ENCODE results near the gene EIF4E2.

EIF4E2 gene

GRCh38 chr2:232533944-232534710 is 16.4 kb upstream of the EIF4E2 start:
- DNase-seq (ENCODE audit: low read depth), result no peak
- no peak overlapping the region for H3K4me3 ChIP-seq (ENCODE audit: low read depth, low read length)
- TF ChIP-seq CTCF (IDR thresholded peaks at IDR 0.05; ENCODE audit: low read depth, low read length), result no peak
- no peak for TF ChIP-seq MYC (IDR thresholded peaks at IDR 0.05; ENCODE audit: low read depth, low read length)
- no peak for TF ChIP-seq POLR2A (IDR thresholded peaks at IDR 0.05; ENCODE audit: extremely low read depth, insufficient read length)
- TF ChIP-seq, protein P1, sequence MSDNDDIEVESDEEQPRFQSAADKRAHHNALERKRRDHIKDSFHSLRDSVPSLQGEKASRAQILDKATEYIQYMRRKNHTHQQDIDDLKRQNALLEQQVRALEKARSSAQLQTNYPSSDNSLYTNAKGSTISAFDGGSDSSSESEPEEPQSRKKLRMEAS (IDR thresholded peaks at IDR 0.05; ENCODE audit: low read depth, low read length), result no peak

- TF ChIP-seq POLR2A (IDR thresholded peaks at IDR 0.05; ENCODE audit: extremely low read depth, insufficient read length) (no peak), CTCF (IDR thresholded peaks at IDR 0.05; ENCODE audit: low read depth, low read length) (no peak), MYC (IDR thresholded peaks at IDR 0.05; ENCODE audit: low read depth, low read length) (no peak)
- TF ChIP-seq, protein P1 (IDR thresholded peaks at IDR 0.05; ENCODE audit: low read depth, low read length), result no peak
- DNase-seq (ENCODE audit: low read depth), result no peak
- no peak overlapping the region for H3K4me3 ChIP-seq (ENCODE audit: low read depth, low read length)
Measured at GRCh38 chr2:232534940-232535651, 15.4 kb upstream of the EIF4E2 start.

DNA sequence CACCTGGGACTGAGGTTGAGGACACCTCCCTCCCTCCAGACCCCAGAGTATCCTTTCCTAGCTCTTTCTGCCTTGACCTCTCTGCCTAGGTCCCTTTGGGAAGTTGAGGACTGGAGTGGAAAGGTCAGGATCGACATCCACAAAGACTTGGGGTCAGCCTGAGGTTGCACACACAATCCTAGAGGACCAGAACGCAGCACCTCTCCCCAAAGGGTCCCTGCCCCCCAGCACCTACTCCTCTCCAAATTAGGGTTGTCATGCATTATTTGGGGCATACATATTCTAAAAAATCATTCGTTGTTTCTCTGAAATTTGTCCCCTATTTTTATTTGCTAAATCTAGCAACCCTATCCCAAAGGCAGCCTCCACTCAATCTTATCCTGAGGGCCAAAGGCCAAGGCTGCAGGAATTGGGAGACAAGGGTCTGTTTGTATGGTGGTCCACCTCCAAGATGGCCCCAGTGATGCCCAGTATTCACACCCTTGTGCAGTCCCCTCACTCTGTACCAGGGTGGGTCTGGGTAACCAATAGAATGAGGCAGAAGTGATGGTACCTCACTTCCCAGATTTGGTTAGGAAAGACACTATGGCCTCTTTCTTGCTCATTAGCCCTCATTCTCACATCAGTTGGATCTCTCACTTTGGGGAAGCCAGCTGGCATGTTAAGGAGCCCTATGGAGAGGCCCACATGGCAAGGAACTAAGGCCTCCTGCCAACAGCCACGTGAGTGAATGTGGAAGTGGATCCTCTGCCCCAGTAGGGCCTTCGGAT is 14.5 kb upstream of the EIF4E2 start:
- H3K4me3 ChIP-seq (ENCODE audit: low read depth, low read length), result no peak overlapping the region
- TF ChIP-seq CTCF (IDR thresholded peaks at IDR 0.05; ENCODE audit: low read depth, low read length) (no peak), POLR2A (IDR thresholded peaks at IDR 0.05; ENCODE audit: extremely low read depth, insufficient read length) (no peak), MYC (IDR thresholded peaks at IDR 0.05; ENCODE audit: low read depth, low read length) (no peak)
- TF ChIP-seq, protein P1 (IDR thresholded peaks at IDR 0.05; ENCODE audit: low read depth, low read length), result no peak
- DNase-seq (ENCODE audit: low read depth), result no peak

DNA sequence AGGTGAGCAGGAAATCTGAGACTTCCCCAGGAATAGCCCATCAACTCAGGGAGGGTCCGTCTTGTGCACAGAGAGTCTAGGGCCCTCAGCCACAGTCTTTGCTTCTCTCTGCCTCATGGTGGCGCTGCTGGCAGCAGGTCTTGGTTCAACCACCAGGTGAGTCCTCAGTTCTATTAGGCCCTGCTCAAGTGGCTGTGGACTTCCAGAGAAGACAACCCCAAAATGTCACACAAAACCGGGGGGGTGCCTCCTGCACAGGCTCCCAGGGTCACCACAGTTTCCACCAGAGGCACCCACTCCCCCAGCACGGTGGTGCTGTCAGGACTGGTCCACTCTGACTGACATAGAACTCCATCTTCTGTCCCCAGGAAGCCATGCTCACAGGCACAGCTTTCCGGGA is 13.4 kb upstream of the EIF4E2 start:
- DNase-seq (ENCODE audit: low read depth), result peak; percentile 33
- no peak overlapping the region for H3K4me3 ChIP-seq (ENCODE audit: low read depth, low read length)
- no peak for TF ChIP-seq MYC (IDR thresholded peaks at IDR 0.05; ENCODE audit: low read depth, low read length)
- peak; percentile 62 for TF ChIP-seq CTCF (IDR thresholded peaks at IDR 0.05; ENCODE audit: low read depth, low read length)

GRCh38 chr2:232537499-232537898 is 13.0 kb upstream of the EIF4E2 start:
- TF ChIP-seq POLR2A (IDR thresholded peaks at IDR 0.05; ENCODE audit: extremely low read depth, insufficient read length), result no peak
- no peak for TF ChIP-seq MYC (IDR thresholded peaks at IDR 0.05; ENCODE audit: low read depth, low read length)
- TF ChIP-seq CTCF (IDR thresholded peaks at IDR 0.05; ENCODE audit: low read depth, low read length), result no peak
- TF ChIP-seq, protein P1 (IDR thresholded peaks at IDR 0.05; ENCODE audit: low read depth, low read length), result no peak
- no peak for DNase-seq (ENCODE audit: low read depth)
- H3K4me3 ChIP-seq (ENCODE audit: low read depth, low read length), result no peak overlapping the region

All from NB4 (cell line).